Astrocyte (in vitro differentiated cells and primary cell): Measurements from ENCODE around the gene LAMP1.

Experiments
- CTCF ChIP-seq: IDR thresholded peaks from 2 replicates; pipeline ENCODE4 v1.5.1; 2011; ENCODE audit warnings: low read depth, mild to moderate bottlenecking, inconsistent platforms, low read length, moderate library complexity; ENCODE audit not compliant: insufficient read depth
- EZH2 ChIP-seq: IDR thresholded peaks from 2 replicates; pipeline ENCODE4 v1.6.1; 2012; ENCODE audit warnings: mild to moderate bottlenecking, low read length, inconsistent platforms; ENCODE audit not compliant: insufficient read depth

- TF ChIP-seq EZH2 (no peak), CTCF (no peak)
These were observed 54.5 kb downstream of the LAMP1 start for GRCh38 chr13:113351514-113352026.
